GM13976 (cell line): ENCODE results near the gene TMEM163.

ENCODE experiments used
- DNase-seq: peaks from one replicate; pipeline ENCODE4 v3.0.0; 2012; ENCODE audit warnings: low spot score
- CTCF ChIP-seq: IDR thresholded peaks from 2 replicates; pipeline ENCODE4 v1.5.1; 2012; ENCODE audit warnings: borderline replicate concordance, mild to moderate bottlenecking; ENCODE audit not compliant: insufficient read depth; ENCODE audit errors: extremely low read depth, missing control alignments, control extremely low read depth
- in situ Hi-C: fragments of 300-500 bp; cut with MboI; formaldehyde crosslinking; loops from one replicate; pipeline ENCODE4 v1.12.0; 2022; ENCODE audit warnings: low sequenced_read_pairs, mixed read lengths, inconsistent platforms; ENCODE audit not compliant: unreplicated experiment

The TMEM163 gene

GRCh38 chr2:134603966-134604365 lies 114.8 kb downstream of the TMEM163 start:
- no peak for TF ChIP-seq CTCF
- in situ Hi-C loops, result no loop called here
- no peak for DNase-seq

GRCh38 chr2:134602666-134603065 lies 116.1 kb downstream of the TMEM163 start:
- no peak for TF ChIP-seq CTCF
- DNase-seq, result no peak
- in situ Hi-C loops, result no loop called here

GRCh38 chr2:134601264-134601663 lies 117.5 kb downstream of the TMEM163 start:
- in situ Hi-C loops, result no loop called here
- DNase-seq, result no peak
- TF ChIP-seq CTCF, result no peak

GRCh38 chr2:134600208-134600607 lies 118.6 kb downstream of the TMEM163 start:
- in situ Hi-C loops, result no loop called here
- no peak for TF ChIP-seq CTCF
- DNase-seq, result no peak

- no peak for DNase-seq
- TF ChIP-seq CTCF, result no peak
- in situ Hi-C loops, result no loop called here
Observed at GRCh38 chr2:134599236-134599635, 119.6 kb downstream of the TMEM163 start.

GRCh38 chr2:134594399-134594798 lies 124.4 kb downstream of the TMEM163 start:
- DNase-seq, result no peak
- TF ChIP-seq CTCF, result no peak
- in situ Hi-C loops, result no loop called here

GRCh38 chr2:134593519-134593918 lies 125.3 kb downstream of the TMEM163 start:
- DNase-seq, result no peak
- in situ Hi-C loops, result no loop called here
- TF ChIP-seq CTCF, result no peak
